HG03135 (cell line): ENCODE data around the gene GNG2.

Experiments used
- ATAC-seq: cut with Tn5 transposase; IDR thresholded peaks from one replicate; pipeline ENCODE4 v1.9.1; 2021; ENCODE audit warnings: mild to moderate bottlenecking, moderate library complexity; ENCODE audit not compliant: unreplicated experiment

GNG2 gene

GRCh38 chr14:52015411-52016030 is 155.1 kb downstream of the GNG2 start:
- no peak for ATAC-seq

GRCh38 chr14:52018252-52018651 is 157.8 kb downstream of the GNG2 start:
- no peak for ATAC-seq

- ATAC-seq = no peak
These were observed 158.6 kb downstream of the GNG2 start for GRCh38 chr14:52018970-52019369.
